Coronary artery (tissue), 2 donors: ENCODE results near the gene MSI2.

Source experiments
- DNase-seq: peaks from one replicate; pipeline ENCODE4 v3.0.0-alpha.2; 2017; ENCODE audit warnings: low spot score
- H3K27ac ChIP-seq, 2 donors: fragments of 200-600 bp; sonication (generic); one replicate each; pipeline ENCODE4 v1.5.1; 2016 to 2019
- H3K4me3 ChIP-seq: fragments of 200-600 bp; sonication (generic); 2 replicates; pipeline ENCODE4 v1.5.1; 2016; ENCODE audit warnings: mild to moderate bottlenecking, moderate library complexity
- CTCF ChIP-seq: fragments of 200-600 bp; sonication (generic); IDR thresholded peaks from one replicate; pipeline ENCODE4 v1.5.1; 2019; ENCODE audit warnings: antibody characterized with exemption

MSI2 gene

GRCh38 chr17:57370619-57371018, 114.3 kb downstream of the MSI2 start:
- no peak for TF ChIP-seq CTCF
- no peak overlapping the region for H3K27ac ChIP-seq
- DNase-seq = no peak
- no peak overlapping the region for H3K4me3 ChIP-seq

- TF ChIP-seq CTCF = no peak
- DNase-seq = no peak
- no peak overlapping the region for H3K4me3 ChIP-seq
Observed at GRCh38 chr17:57372156-57372555, 115.8 kb downstream of the MSI2 start.

GRCh38 chr17:57373048-57373447, 116.7 kb downstream of the MSI2 start:
- no peak for DNase-seq
- H3K27ac ChIP-seq = no peak overlapping the region
- TF ChIP-seq CTCF = no peak
- no peak overlapping the region for H3K4me3 ChIP-seq

More at GRCh38 chr17:57372156-57372555, 115.8 kb downstream of the MSI2 start:
- H3K27ac ChIP-seq = no peak overlapping the region

- Histone ChIP-seq H3K27ac (no peak overlapping the region), H3K4me3 (no peak overlapping the region)
- DNase-seq = no peak
- no peak for TF ChIP-seq CTCF
Observed at GRCh38 chr17:57373756-57374155, 117.4 kb downstream of the MSI2 start.

- TF ChIP-seq CTCF = no peak
- Histone ChIP-seq H3K4me3 (no peak overlapping the region), H3K27ac (no peak overlapping the region)
- no peak for DNase-seq
Observed at GRCh38 chr17:57375040-57375769, 118.9 kb downstream of the MSI2 start.

- TF ChIP-seq CTCF = no peak
- H3K27ac ChIP-seq = no peak overlapping the region
- no peak for DNase-seq
Observed at GRCh38 chr17:57375770-57376225, 119.5 kb downstream of the MSI2 start.

GRCh38 chr17:57377094-57377493, 120.8 kb downstream of the MSI2 start:
- Histone ChIP-seq H3K4me3 (no peak overlapping the region), H3K27ac (no peak overlapping the region)
- no peak for TF ChIP-seq CTCF
- DNase-seq = no peak

More at GRCh38 chr17:57375770-57376225, 119.5 kb downstream of the MSI2 start:
- no peak overlapping the region for H3K4me3 ChIP-seq
